HepG2 (cell line): ENCODE results near the gene PRKG1. TPM values are rescaled to one million over a fixed set of nuclear protein-coding genes. Genes with fewer than 3 reads are reported as not detected.

Experiments
- ATAC-seq: fragments of 200-7000 bp; cut with Tn5 transposase; 3 replicates; pipeline ENCODE4 v1.9.1; 2020; ENCODE audit warnings: mild to moderate bottlenecking, moderate library complexity
- BruUV-seq: library from RNA; stranded (reverse); fragments of 400-500 nt; replicated peaks from 2 replicates; lab custom pipeline; 2021; lab: Mats Ljungman, UMichigan
- CTCF ChIA-PET: fragments of 300-600 bp; formaldehyde crosslinking; extraction: SDS; loops from one replicate; lab custom pipeline; 2021; ENCODE audit warnings: low total read pairs, inconsistent platforms, low intra/inter-chr PET ratio; lab: Yijun Ruan, JAX
- POLR2A ChIA-PET: fragments of 350-600 bp; sonication (Branson Sonifier 250); formaldehyde crosslinking; loops from one replicate; lab custom pipeline; 2020; ENCODE audit warnings: antibody characterized with exemption, inconsistent platforms; lab: Yijun Ruan, JAX
- DNase-seq: peaks from one replicate; pipeline ENCODE4 v3.0.0-alpha.2; 2015; ENCODE audit warnings: low spot score
- FAIRE-seq: peaks from 3 replicates; lab custom pipeline; 2011; peaks lifted over from hg19 to GRCh38; lab: Jason Lieb, UNC
- H2AFZ ChIP-seq: one replicate; pipeline ENCODE4 v1.6.1; 2011; ENCODE audit warnings: low read length, inconsistent platforms
- H3K27ac ChIP-seq: fragments of 300-600 bp; 3 replicates; pipeline ENCODE4 v1.8.0; 2011; ENCODE audit warnings: mixed run types, mild to moderate bottlenecking, mixed read lengths, low read length, inconsistent platforms; ENCODE audit not compliant: insufficient read depth; ENCODE audit errors: extremely low read length
- H3K27me3 ChIP-seq, 2 experiments: fragments of 200-600 bp in 1 of 2; 2 replicates in 1 of 2; 3 replicates in 1 of 2; pipeline versions ENCODE4 v1.6.0 to v1.8.0; 2011; ENCODE audit warnings: low read length in 2 of 2, mild to moderate bottlenecking in 2 of 2, moderate library complexity in 2 of 2, inconsistent platforms in 1 of 2; ENCODE audit not compliant: insufficient read depth in 2 of 2, control insufficient read depth in 1 of 2
- H3K36me3 ChIP-seq, 2 experiments: fragments of 200-600 bp in 1 of 2; replicated peaks in 1 of 2; 2 replicates in 1 of 2; 3 replicates in 1 of 2; pipeline versions ENCODE4 v1.5.1 to v1.8.0; 2011; ENCODE audit warnings: low read length in 2 of 2, inconsistent platforms in 1 of 2; ENCODE audit not compliant: insufficient read depth in 2 of 2, control insufficient read depth in 1 of 2
- H3K4me1 ChIP-seq: 2 replicates; pipeline ENCODE4 v1.5.1; 2012; ENCODE audit warnings: low read length, inconsistent platforms; ENCODE audit not compliant: insufficient read depth
- H3K4me2 ChIP-seq: 2 replicates; pipeline ENCODE4 v1.6.0; 2011; ENCODE audit warnings: low read depth, low read length, inconsistent platforms
- H3K4me3 ChIP-seq, 3 experiments: fragments of 200-600 bp in 1 of 3; sonication (generic), shearing (Covaris generic) in 1 of 3; replicated peaks in 1 of 3; 2 replicates each; pipeline ENCODE4 v1.5.1; 2011 to 2016; ENCODE audit warnings: low read length in 3 of 3, inconsistent platforms in 2 of 3, low read depth in 2 of 3, mild to moderate bottlenecking in 2 of 3, control low read depth in 1 of 3, mixed read lengths in 1 of 3; ENCODE audit not compliant: insufficient read depth in 1 of 3
- H3K79me2 ChIP-seq: one replicate; pipeline ENCODE4 v1.6.1; 2011; ENCODE audit warnings: low read length, inconsistent platforms; ENCODE audit not compliant: insufficient read depth
- H3K9ac ChIP-seq: 2 replicates; pipeline ENCODE4 v1.6.0; 2011; ENCODE audit warnings: mild to moderate bottlenecking, low read depth, low read length, inconsistent platforms; ENCODE audit not compliant: insufficient read depth
- H3K9me3 ChIP-seq: 2 replicates; pipeline ENCODE4 v1.5.1; 2012; ENCODE audit warnings: mild to moderate bottlenecking, low read length
- H4K20me1 ChIP-seq: 2 replicates; pipeline ENCODE4 v1.6.0; 2011; ENCODE audit warnings: inconsistent platforms, mild to moderate bottlenecking, low read length, moderate library complexity; ENCODE audit not compliant: insufficient read depth
- FIP1L1 ChIP-seq: fragments of 200-400 bp; formaldehyde crosslinking; IDR thresholded peaks from 2 replicates; pipeline ENCODE4 v1.6.1; 2018; ENCODE audit warnings: low read depth, mild to moderate bottlenecking, low read length, moderate library complexity, borderline replicate concordance; ENCODE audit not compliant: insufficient read depth
- HBP1 ChIP-seq: IDR thresholded peaks from 2 replicates; pipeline ENCODE4 v1.6.1; 2016; ENCODE audit warnings: low read depth, control low read depth
- HHEX ChIP-seq: IDR thresholded peaks from 2 replicates; pipeline ENCODE4 v1.6.1; 2016; ENCODE audit warnings: control low read depth
- HIC2 ChIP-seq: sonication (generic); formaldehyde crosslinking; IDR thresholded peaks from 2 replicates; pipeline ENCODE4 v1.9.0; 2022; ENCODE audit warnings: low read depth, missing genetic modification reagents
- HMG20A ChIP-seq: IDR thresholded peaks from 2 replicates; pipeline ENCODE4 v1.6.1; 2016; ENCODE audit warnings: borderline replicate concordance
- KDM1A ChIP-seq: IDR thresholded peaks from 2 replicates; pipeline ENCODE4 v1.6.1; 2016; ENCODE audit warnings: missing compliant biosample characterization
- MNT ChIP-seq: fragments of 450-650 bp; IDR thresholded peaks from 2 replicates; pipeline ENCODE4 v1.6.1; 2016
- NKX3-1 ChIP-seq: sonication (generic); formaldehyde crosslinking; IDR thresholded peaks from 2 replicates; pipeline ENCODE4 v1.5.0; 2020; ENCODE audit warnings: missing genetic modification reagents
- ONECUT2 ChIP-seq: sonication (generic); formaldehyde crosslinking; IDR thresholded peaks from 2 replicates; pipeline ENCODE4 v1.4.0; 2020; ENCODE audit warnings: missing genetic modification reagents
- POLR2AphosphoS2 ChIP-seq: IDR thresholded peaks from 2 replicates; pipeline ENCODE4 v1.6.1; 2011; ENCODE audit warnings: low read depth, low read length, improper control_type of control experiment
- ZBTB46 ChIP-seq: sonication (generic); formaldehyde crosslinking; IDR thresholded peaks from 2 replicates; pipeline ENCODE4 v1.4.0; 2020; ENCODE audit warnings: mild to moderate bottlenecking, missing genetic modification reagents, borderline replicate concordance
- ZFP36 ChIP-seq: fragments of 150-350 bp; IDR thresholded peaks from 2 replicates; pipeline ENCODE4 v1.6.1; 2018; ENCODE audit warnings: borderline replicate concordance, low read length, low read depth; ENCODE audit not compliant: partially characterized antibody
- ZFP36L2 ChIP-seq: sonication (generic); formaldehyde crosslinking; IDR thresholded peaks from 2 replicates; pipeline ENCODE4 v1.4.0; 2020; ENCODE audit warnings: missing genetic modification reagents
- ZNF619 ChIP-seq: sonication (generic); formaldehyde crosslinking; IDR thresholded peaks from 2 replicates; pipeline ENCODE4 v1.4.0; 2020; ENCODE audit warnings: mild to moderate bottlenecking, missing genetic modification reagents
- ZNF709 ChIP-seq: sonication (generic); formaldehyde crosslinking; IDR thresholded peaks from 2 replicates; pipeline ENCODE4 v1.5.0; 2020; ENCODE audit warnings: mild to moderate bottlenecking, missing genetic modification reagents
- ZNF777 ChIP-seq: sonication (generic); formaldehyde crosslinking; IDR thresholded peaks from 2 replicates; pipeline ENCODE4 v1.4.0; 2020; ENCODE audit warnings: missing genetic modification reagents
- WGBS: methylation state at CpG from one replicate; pipeline ENCODE4 v1.1.6; 2017; ENCODE audit warnings: low lambda C conversion rate; 5-methylcytosine and 5-hydroxymethylcytosine counted together
- in situ Hi-C: cut with HindIII; loops from 2 replicates; pipeline ENCODE4 v1.10.0; 2017; ENCODE audit warnings: low pct_unique_long_range_greater_than_20kb; ENCODE audit not compliant: extremely low pct_ligation_motif_present
- intact Hi-C: fragments of 100-400 bp; cut with micrococcal nuclease; formaldehyde crosslinking; loops from one replicate; pipeline ENCODE4 v1.10.0; 2022; ENCODE audit not compliant: unreplicated experiment
- polyA plus RNA-seq, 8 experiments: library from polyadenylated mRNA; depleted of rRNA in 3 of 8; stranded (reverse) in 7 of 8; unstranded in 1 of 8; fragments of >200 nt; fragmentation: Illumina TruSeq in 4 of 8; extraction: Trizol in 4 of 8; gene quantifications; 2 replicates each; pipeline versions ENCODE4 v1.2.1 to v1.2.3, GENCODE V29; 2011 to 2016; ENCODE audit warnings: low read depth in 4 of 8, missing spikeins in 1 of 8, mixed read lengths in 1 of 8; ENCODE audit not compliant: insufficient read depth in 1 of 8
- total RNA-seq, 5 experiments: library from RNA; depleted of rRNA; stranded (reverse); fragments of >200 nt; fragmentation: Illumina TruSeq; extraction: Trizol; gene quantifications; 2 replicates each; pipeline ENCODE4 v1.2.3, GENCODE V29; 2016; ENCODE audit warnings: low read depth in 1 of 5

The PRKG1 gene
- total and polyA plus RNA-seq, 2 of the 13 experiments (the other 11 are each of a cell fraction or from before 2014, with no cell fraction given), result 0.01 TPM; not detected in 1

GRCh38 chr10:51689536-51689935, 615.2 kb downstream of the PRKG1 start:
- TF ChIP-seq MNT (no peak), ZNF777 (CRISPR knock-in tag) (no peak), FIP1L1 (no peak), NKX3-1 (CRISPR knock-in tag) (no peak), HHEX (CRISPR knock-in tag) (no peak), ZFP36 (no peak), HBP1 (CRISPR knock-in tag) (no peak), HIC2 (no peak), ZBTB46 (CRISPR knock-in tag) (no peak), ZFP36L2 (CRISPR knock-in tag) (no peak), POLR2AphosphoS2 (no peak), ZNF619 (no peak), HMG20A (CRISPR knock-in tag) (no peak), KDM1A (CRISPR knock-in tag) (no peak), ONECUT2 (CRISPR knock-in tag) (no peak), ZNF709 (CRISPR knock-in tag) (no peak)
- Histone ChIP-seq H3K9me3 (no peaks in the 10 kb centered on the region), H2AFZ (no peak overlapping the region), H3K9ac (no peak overlapping the region), H3K4me1 (no peaks in the 10 kb centered on the region), H4K20me1 (no peaks in the 10 kb centered on the region), H3K4me3 (no peak overlapping the region), H3K36me3 (no peaks in the 10 kb centered on the region), H3K79me2 (no peaks in the 10 kb centered on the region), H3K27ac (no peak overlapping the region), H3K27me3 (no peaks in the 10 kb centered on the region), H3K4me2 (no peak overlapping the region)
- in situ Hi-C loops, result no loop called here
- ATAC-seq (no peak), FAIRE-seq (no peak), DNase-seq (no peak)
- CTCF ChIA-PET, result no interaction called here
- intact Hi-C loops, result no loop called here
- POLR2A ChIA-PET, result no interaction called here
- WGBS, result 0% methylated on average over 3 of the region's 3 CpGs
- no TSS peak for BruUV-seq
